ENCODE results near the gene TRIM45. TPM values are rescaled to one million over a fixed set of nuclear protein-coding genes. Genes with fewer than 3 reads are reported as not detected.
"Not testable (repeated sequence)": the region's sequence is repeated elsewhere in the genome, so short reads cannot be mapped to it uniquely, and the experiment has no call there.

TRIM45 gene
- total RNA-seq, 1 donor from 2014 or later, result 7.2 TPM

- no peak for DNase-seq (ENCODE audit: low spot score)
Observed at GRCh38 chr1:117135329-117135728, 13.8 kb upstream of the TRIM45 start.

- no peak for DNase-seq (ENCODE audit: low spot score)
Observed at GRCh38 chr1:117130526-117130925, 9.0 kb upstream of the TRIM45 start.

GRCh38 chr1:117128323-117129079 lies 7.0 kb upstream of the TRIM45 start:
- DNase-seq (ENCODE audit: low spot score), result no peak

- no peak for DNase-seq (ENCODE audit: low spot score)
Observed at GRCh38 chr1:117127795-117128194, 6.2 kb upstream of the TRIM45 start.

GRCh38 chr1:117124661-117125060 lies 3.1 kb upstream of the TRIM45 start:
- no peak for DNase-seq (ENCODE audit: low spot score)

- DNase-seq (ENCODE audit: low spot score), result no peak
Observed at GRCh38 chr1:117123274-117123673, 1.7 kb upstream of the TRIM45 start.

GRCh38 chr1:117122330-117123025 lies 929 bp upstream of the TRIM45 start:
- DNase-seq (ENCODE audit: low spot score), result no peak

- DNase-seq (ENCODE audit: low spot score), result no peak
Observed at GRCh38 chr1:117120774-117121588, 568 bp downstream of the TRIM45 start.

GRCh38 chr1:117119144-117119543 lies 2.4 kb downstream of the TRIM45 start:
- not testable (repeated sequence) for DNase-seq (ENCODE audit: low spot score)

- no peak for DNase-seq (ENCODE audit: low spot score)
Observed at GRCh38 chr1:117118137-117118536, 3.4 kb downstream of the TRIM45 start.

- no peak for DNase-seq (ENCODE audit: low spot score)
Observed at GRCh38 chr1:117117697-117118096, 3.9 kb downstream of the TRIM45 start.

GRCh38 chr1:117116784-117117130 lies 4.8 kb downstream of the TRIM45 start:
- DNase-seq (ENCODE audit: low spot score), result no peak

GRCh38 chr1:117116090-117116783 lies 5.3 kb downstream of the TRIM45 start:
- DNase-seq (ENCODE audit: low spot score), result no peak

- no peak for DNase-seq (ENCODE audit: low spot score)
Observed at GRCh38 chr1:117114877-117115276, 6.7 kb downstream of the TRIM45 start.

GRCh38 chr1:117113199-117113598 lies 8.3 kb downstream of the TRIM45 start:
- DNase-seq (ENCODE audit: low spot score), result no peak

GRCh38 chr1:117112047-117112717 lies 9.4 kb downstream of the TRIM45 start:
- no peak for DNase-seq (ENCODE audit: low spot score)

- DNase-seq (ENCODE audit: low spot score), result no peak
Observed at GRCh38 chr1:117110774-117111173, 10.8 kb downstream of the TRIM45 start.

- no peak for DNase-seq (ENCODE audit: low spot score)
Observed at GRCh38 chr1:117107364-117107763, 14.2 kb downstream of the TRIM45 start.

- no peak for DNase-seq (ENCODE audit: low spot score)
Observed at GRCh38 chr1:117106478-117106877, 15.1 kb downstream of the TRIM45 start.

GRCh38 chr1:117105722-117106121 lies 15.8 kb downstream of the TRIM45 start:
- DNase-seq (ENCODE audit: low spot score), result no peak

- DNase-seq (ENCODE audit: low spot score), result no peak
Observed at GRCh38 chr1:117104986-117105385, 16.6 kb downstream of the TRIM45 start.

Data from mucosa of gallbladder (tissue), 1 donor.